HG03025 (cell line): ENCODE results near the gene PLK2.

Experiments used
- ATAC-seq: cut with Tn5 transposase; IDR thresholded peaks from one replicate; pipeline ENCODE4 v1.9.1; 2021; ENCODE audit warnings: mild to moderate bottlenecking, moderate library complexity; ENCODE audit not compliant: unreplicated experiment, low FRiP score

Gene PLK2

GRCh38 chr5:58451732-58452565 is 7.9 kb downstream of the PLK2 start:
- no peak for ATAC-seq

DNA sequence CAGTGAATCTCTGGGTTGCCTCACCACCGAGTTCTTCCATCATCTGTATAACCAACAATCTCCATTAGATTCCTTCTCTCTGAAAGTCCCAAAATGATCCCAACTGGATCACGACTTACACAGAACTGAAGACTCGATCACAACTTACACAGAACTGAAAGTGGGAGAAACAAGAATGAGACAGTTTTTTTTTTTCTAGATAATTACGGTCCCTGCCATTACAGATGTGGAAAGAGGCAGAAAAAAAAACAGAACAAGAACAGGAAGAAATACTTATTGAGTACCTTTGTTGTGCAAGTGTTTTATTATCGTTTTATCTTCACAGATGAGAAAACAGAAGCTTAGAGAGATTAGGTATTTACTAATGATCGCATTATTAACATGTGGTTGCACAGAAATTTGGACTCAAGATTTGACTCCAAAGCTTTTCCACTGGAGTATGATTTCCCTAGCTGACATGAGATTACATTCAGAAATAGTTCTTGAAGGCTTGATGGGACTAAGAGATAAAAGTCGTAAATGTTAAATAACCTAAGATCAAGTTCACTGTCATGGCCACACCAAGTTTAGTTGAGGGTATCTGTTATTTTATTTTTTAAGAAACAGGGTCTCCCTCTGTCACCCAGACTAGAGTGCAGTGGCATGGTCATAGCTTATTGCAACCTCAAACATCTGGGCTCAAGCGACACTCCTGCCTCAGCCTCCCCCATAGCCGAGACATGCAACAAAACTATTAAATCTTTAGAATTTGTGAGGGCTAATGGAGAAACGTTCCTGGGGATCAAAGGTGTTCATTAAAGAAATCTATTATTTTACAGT is 8.9 kb downstream of the PLK2 start:
- no peak for ATAC-seq

- no peak for ATAC-seq
Measured at GRCh38 chr5:58450018-58450417, 9.9 kb downstream of the PLK2 start.

GRCh38 chr5:58447226-58447625 is 12.7 kb downstream of the PLK2 start:
- no peak for ATAC-seq

DNA sequence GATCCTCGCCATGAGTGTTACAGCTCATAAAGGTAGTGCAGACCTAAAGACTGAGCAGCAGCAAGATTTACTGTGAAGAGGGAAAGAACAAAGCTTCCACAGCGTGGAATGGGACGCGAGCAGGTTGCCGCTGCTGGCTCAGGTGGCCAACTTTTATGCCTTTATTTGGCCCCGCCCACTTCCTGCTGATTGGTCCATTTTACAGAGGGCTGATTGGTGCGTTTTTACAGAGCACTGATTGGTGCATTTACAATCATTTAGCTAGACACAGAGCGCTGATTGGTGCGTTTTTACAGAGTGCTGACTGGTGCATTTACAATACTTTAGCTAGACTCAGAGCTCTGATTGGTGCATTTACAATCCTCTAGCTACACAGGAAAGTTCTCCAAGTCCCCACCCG is 13.9 kb downstream of the PLK2 start:
- ATAC-seq, result no peak

GRCh38 chr5:58444805-58445204 is 15.1 kb downstream of the PLK2 start:
- no peak for ATAC-seq

DNA sequence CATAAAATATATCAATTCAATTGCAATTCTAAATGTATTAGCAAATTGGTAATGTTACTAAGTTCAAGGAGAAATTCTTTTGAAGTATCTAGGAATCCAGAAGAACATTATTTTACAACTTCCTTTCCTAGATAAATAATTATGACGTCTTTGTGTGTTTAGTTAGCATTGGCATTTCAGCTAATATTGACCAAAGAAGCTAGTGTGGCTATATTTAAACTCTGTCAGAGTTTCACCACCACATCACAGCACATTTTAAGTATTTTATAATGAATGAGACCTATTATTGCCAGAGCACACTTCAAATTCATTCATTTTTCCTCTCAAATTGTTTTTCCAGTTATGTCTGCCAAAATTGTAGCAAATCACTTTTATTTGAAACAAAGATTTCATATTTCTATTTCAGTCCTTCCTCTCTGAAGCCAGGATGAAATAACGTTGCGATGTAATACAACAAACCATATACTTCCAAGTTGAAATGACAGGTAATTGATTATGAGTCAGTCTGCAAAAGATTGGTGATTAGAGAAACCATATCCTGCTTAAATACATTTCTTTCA is 18.9 kb downstream of the PLK2 start:
- no peak for ATAC-seq

DNA sequence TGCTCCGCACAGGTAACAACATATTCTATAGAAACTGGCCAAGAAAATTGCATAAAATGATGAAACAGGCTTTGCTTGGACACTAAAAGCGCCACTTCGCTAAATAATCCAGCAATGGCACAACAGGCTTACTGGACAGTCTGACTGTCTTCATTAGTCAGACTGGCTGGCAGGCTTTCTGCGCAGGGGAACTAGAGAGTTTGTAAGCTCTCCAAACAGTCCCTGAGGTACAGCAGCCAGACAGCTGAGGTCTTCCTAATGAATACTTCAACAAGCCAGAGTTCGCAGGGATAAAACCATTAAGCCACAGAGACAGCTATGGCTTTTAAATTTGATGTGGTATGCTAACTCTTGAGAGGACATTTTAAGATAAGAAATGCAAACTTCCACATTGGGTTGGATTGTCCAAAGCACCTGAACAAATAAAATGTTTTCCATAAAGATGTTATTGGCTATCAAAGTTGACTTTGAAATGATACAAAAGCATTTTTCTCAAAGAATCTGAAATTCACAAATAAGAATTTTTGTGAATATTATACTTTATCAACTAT is 20.7 kb downstream of the PLK2 start:
- ATAC-seq, result no peak

DNA sequence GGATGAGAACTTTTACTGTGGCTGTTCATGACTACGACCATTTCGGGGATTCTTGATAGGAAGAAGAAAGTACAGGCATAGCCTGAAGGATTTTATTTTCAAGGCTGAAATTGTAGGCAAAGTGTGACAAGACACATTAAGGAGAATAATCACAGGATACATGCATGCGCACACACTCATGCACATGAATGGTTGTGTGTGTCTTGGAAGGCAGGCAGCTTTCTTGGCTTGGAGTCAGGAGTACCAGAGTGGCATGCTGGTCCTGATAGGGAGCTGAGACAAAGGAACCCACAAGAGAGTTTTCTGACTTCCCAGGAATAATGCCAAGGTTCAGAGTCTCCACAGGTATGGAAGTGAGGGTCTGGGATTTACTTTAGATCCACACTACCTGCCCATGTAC is 22.2 kb downstream of the PLK2 start:
- no peak for ATAC-seq

- no peak for ATAC-seq
Measured at GRCh38 chr5:58431832-58432231, 28.1 kb downstream of the PLK2 start.

GRCh38 chr5:58412932-58413331 is 47.0 kb downstream of the PLK2 start:
- ATAC-seq, result no peak

- ATAC-seq, result no peak
Measured at GRCh38 chr5:58412081-58412480, 47.8 kb downstream of the PLK2 start.

- ATAC-seq, result no peak
Measured at GRCh38 chr5:58411372-58411771, 48.5 kb downstream of the PLK2 start.

- no peak for ATAC-seq
Measured at GRCh38 chr5:58410441-58410840, 49.4 kb downstream of the PLK2 start.

- no peak for ATAC-seq
Measured at GRCh38 chr5:58407042-58407719, 52.7 kb downstream of the PLK2 start.

DNA sequence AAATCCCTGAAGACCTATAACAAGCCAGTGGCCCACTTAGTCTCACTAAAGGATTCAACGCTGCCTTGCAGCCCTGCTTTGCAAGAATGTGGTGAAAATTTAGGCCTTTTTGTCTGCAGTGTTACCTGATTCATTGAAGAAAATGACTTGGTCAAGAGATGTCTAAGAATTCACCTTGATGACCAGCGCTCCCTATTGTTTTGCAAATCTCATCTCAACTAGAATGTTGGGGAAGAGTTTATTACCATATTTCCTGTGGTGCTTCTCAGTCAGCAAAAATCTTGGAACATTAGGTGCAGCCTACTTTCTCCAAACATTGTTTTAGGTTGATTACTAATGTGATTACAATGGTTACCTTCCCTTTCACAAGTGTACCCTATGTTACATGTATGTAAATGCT is 53.5 kb downstream of the PLK2 start:
- no peak for ATAC-seq

DNA sequence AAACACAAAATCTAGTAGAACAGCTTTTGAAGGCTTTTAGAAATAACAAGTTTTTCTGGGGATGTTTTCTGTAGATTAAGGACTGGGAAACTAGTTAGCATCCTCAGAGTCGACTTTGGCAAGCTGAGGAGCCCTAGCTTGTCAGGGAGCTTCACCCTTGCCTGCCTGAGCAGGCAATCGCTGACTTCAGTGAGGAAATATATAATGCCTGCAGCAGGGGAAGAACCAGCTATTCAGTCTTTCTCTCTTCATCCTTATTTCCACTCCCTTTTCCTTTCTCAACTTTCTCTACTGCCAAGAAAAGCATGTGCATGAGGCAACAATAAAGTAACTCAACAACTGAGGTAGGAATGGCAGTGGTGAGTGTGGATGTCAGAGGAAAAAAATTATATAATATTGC is 54.7 kb downstream of the PLK2 start:
- no peak for ATAC-seq

- no peak for ATAC-seq
Measured at GRCh38 chr5:58404734-58405133, 55.2 kb downstream of the PLK2 start.
